DOHH2 (cell line): ENCODE data around the gene ADAMTS7.
A peak's percentile ranks its signal among the peaks of the same experiment; 100 is the strongest.

ENCODE experiments used
- EZH2phosphoT487 ChIP-seq: fragments of 200-600 bp; sonication (generic); IDR thresholded peaks from 2 replicates; pipeline ENCODE4 v1.6.1; 2017; ENCODE audit warnings: borderline replicate concordance, mild to moderate bottlenecking, antibody characterized with exemption, low read length, moderate library complexity, mixed read lengths
- TF ChIP-seq, protein P1 (sequence below): fragments of 200-600 bp; sonication (generic); IDR thresholded peaks from one replicate; pipeline ENCODE4 v1.5.1; 2014; ENCODE audit warnings: antibody characterized with exemption, mild to moderate bottlenecking, low read depth, low read length; ENCODE audit not compliant: poor library complexity, severe bottlenecking

DNA sequence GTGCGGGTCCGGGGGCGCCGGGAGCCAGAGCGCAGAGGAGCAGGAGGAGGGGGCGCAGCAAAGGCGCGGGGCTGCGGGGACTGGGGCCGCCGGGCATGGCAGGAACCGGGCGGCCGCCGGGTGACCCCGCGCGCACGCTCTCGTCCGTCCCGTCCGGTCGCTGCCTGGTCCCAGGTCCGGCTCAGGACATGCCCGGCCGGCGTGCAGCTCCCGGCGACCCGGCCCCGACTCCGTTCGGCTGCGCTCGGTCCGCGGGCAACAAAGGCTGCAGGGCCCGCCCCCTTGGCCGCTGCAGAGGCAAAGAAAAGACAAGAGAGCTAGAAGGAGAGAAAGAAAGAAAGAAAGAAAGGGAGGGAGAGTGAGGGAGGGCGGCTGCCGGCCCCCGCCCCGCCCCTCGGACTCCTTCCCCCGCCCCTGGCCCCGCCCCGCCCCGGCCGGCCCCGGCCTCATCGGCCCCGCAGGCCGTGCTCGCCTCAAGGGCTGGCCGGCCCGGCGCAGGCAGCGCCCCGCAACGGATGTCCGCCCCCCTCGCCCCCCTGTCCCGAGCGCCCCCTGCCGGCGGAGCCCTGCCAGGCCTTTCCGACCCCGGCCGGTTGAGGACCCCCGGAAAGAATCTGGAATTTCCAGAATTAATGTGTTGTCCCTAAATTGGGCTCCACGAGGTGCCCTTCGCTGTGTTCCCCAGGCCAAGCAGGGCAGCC is at the start of gene ADAMTS7:
- TF ChIP-seq, protein P1, sequence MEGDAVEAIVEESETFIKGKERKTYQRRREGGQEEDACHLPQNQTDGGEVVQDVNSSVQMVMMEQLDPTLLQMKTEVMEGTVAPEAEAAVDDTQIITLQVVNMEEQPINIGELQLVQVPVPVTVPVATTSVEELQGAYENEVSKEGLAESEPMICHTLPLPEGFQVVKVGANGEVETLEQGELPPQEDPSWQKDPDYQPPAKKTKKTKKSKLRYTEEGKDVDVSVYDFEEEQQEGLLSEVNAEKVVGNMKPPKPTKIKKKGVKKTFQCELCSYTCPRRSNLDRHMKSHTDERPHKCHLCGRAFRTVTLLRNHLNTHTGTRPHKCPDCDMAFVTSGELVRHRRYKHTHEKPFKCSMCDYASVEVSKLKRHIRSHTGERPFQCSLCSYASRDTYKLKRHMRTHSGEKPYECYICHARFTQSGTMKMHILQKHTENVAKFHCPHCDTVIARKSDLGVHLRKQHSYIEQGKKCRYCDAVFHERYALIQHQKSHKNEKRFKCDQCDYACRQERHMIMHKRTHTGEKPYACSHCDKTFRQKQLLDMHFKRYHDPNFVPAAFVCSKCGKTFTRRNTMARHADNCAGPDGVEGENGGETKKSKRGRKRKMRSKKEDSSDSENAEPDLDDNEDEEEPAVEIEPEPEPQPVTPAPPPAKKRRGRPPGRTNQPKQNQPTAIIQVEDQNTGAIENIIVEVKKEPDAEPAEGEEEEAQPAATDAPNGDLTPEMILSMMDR = peak; percentile 75
- no peak; the same call in 1 of the 2 replicates for TF ChIP-seq EZH2phosphoT487
